GM12864 (cell line): ENCODE results near the gene ABCD1.
"Not testable (repeated sequence)": the region's sequence is repeated elsewhere in the genome, so short reads cannot be mapped to it uniquely, and the experiment has no call there.

ENCODE experiments used
- DNase-seq: peaks from one replicate; pipeline ENCODE4 v3.0.0-alpha.2; 2011; ENCODE audit warnings: low read depth
- H3K4me3 ChIP-seq: 2 replicates; pipeline ENCODE4 v1.5.1; 2011; ENCODE audit warnings: mild to moderate bottlenecking, low read depth, low read length, control low read depth
- CTCF ChIP-seq: IDR thresholded peaks from 2 replicates; pipeline ENCODE4 v1.5.1; 2011; ENCODE audit warnings: low read depth, mild to moderate bottlenecking, moderate library complexity, low read length, control low read depth, inconsistent platforms; ENCODE audit errors: missing control alignments

ABCD1 gene

GRCh38 chrX:153728951-153729631 is 4.4 kb downstream of the ABCD1 start:
- TF ChIP-seq CTCF = no peak
- DNase-seq = no peak
- no peak overlapping the region for H3K4me3 ChIP-seq

GRCh38 chrX:153730115-153730514 is 5.5 kb downstream of the ABCD1 start:
- not testable (repeated sequence) for DNase-seq, H3K4me3 ChIP-seq

- DNase-seq = no peak
Measured at GRCh38 chrX:153731117-153731844, 6.6 kb downstream of the ABCD1 start.

GRCh38 chrX:153731845-153732215 is 7.2 kb downstream of the ABCD1 start:
- no peak for TF ChIP-seq CTCF
- DNase-seq = no peak
- no peak overlapping the region for H3K4me3 ChIP-seq

More at GRCh38 chrX:153731117-153731844, 6.6 kb downstream of the ABCD1 start:
- no peak overlapping the region for H3K4me3 ChIP-seq
- TF ChIP-seq CTCF = no peak

- TF ChIP-seq CTCF = no peak
- DNase-seq = no peak
- no peak overlapping the region for H3K4me3 ChIP-seq
Measured at GRCh38 chrX:153732401-153732800, 7.7 kb downstream of the ABCD1 start.

GRCh38 chrX:153733651-153734240 is 9.1 kb downstream of the ABCD1 start:
- TF ChIP-seq CTCF = no peak
- H3K4me3 ChIP-seq = no peak overlapping the region

GRCh38 chrX:153734871-153735270 is 10.2 kb downstream of the ABCD1 start:
- TF ChIP-seq CTCF = no peak
- H3K4me3 ChIP-seq = no peak overlapping the region
- no peak for DNase-seq

More at GRCh38 chrX:153733651-153734240, 9.1 kb downstream of the ABCD1 start:
- DNase-seq = no peak
